Heart right ventricle (tissue), 16 donors: Measurements from ENCODE around the gene DDX51. TPM values are rescaled to one million over a fixed set of nuclear protein-coding genes. Genes with fewer than 3 reads are reported as not detected.

ENCODE experiments used
- ATAC-seq, 8 donors: fragments of 200-7000 bp; cut with Tn5 transposase; one replicate each; pipeline ENCODE4 v1.9.1; 2020; ENCODE audit warnings: mild to moderate bottlenecking in 8 of 8, moderate library complexity in 8 of 8, moderate number of reproducible peaks in 1 of 8
- DNase-seq, 2 donors: peaks; one replicate each; pipeline ENCODE4 v3.0.0-alpha.2; 2020
- H3K27ac ChIP-seq, 10 donors: fragments of 200-600 bp; sonication (generic) in 2 of 10; one replicate each; pipeline versions ENCODE4 v1.5.0 to v1.8.0; 2020 to 2022; ENCODE audit warnings: mild to moderate bottlenecking in 3 of 10
- H3K27me3 ChIP-seq, 7 donors: fragments of 200-600 bp; one replicate each; pipeline ENCODE4 v1.8.0; 2021 to 2022; ENCODE audit warnings: mild to moderate bottlenecking in 2 of 7
- H3K36me3 ChIP-seq, 9 donors: fragments of 200-600 bp; sonication (generic) in 1 of 9; one replicate each; pipeline versions ENCODE4 v1.5.0 to v1.8.0; 2020 to 2022; ENCODE audit warnings: mild to moderate bottlenecking in 2 of 9
- H3K4me1 ChIP-seq, 9 donors: fragments of 200-600 bp; sonication (generic) in 1 of 9; one replicate each; pipeline versions ENCODE4 v1.5.0 to v1.8.0; 2020 to 2022; ENCODE audit warnings: mild to moderate bottlenecking in 4 of 9
- H3K4me3 ChIP-seq, 10 donors: fragments of 200-600 bp; sonication (generic) in 2 of 10; one replicate each; pipeline versions ENCODE4 v1.5.0 to v1.8.0; 2020 to 2022; ENCODE audit warnings: mild to moderate bottlenecking in 7 of 10, moderate library complexity in 2 of 10
- H3K9me3 ChIP-seq, 11 donors: fragments of 200-600 bp in 10 of 11; sonication (generic) in 2 of 11; one replicate each; pipeline versions ENCODE4 v1.5.0 to v1.8.0; 2013 to 2022; ENCODE audit warnings: mild to moderate bottlenecking in 2 of 11, control low read depth in 1 of 11, moderate library complexity in 1 of 11
- CTCF ChIP-seq, 9 donors: fragments of 200-600 bp; sonication (generic) in 2 of 9; IDR thresholded peaks; one replicate each; pipeline versions ENCODE4 v1.5.0 to v1.8.0; 2021 to 2022; ENCODE audit warnings: antibody characterized with exemption in 9 of 9, mild to moderate bottlenecking in 5 of 9, moderate library complexity in 1 of 9
- WGBS, 2 donors: extraction: QIAGEN DNeasy Blood & Tissue Kit; methylation state at CpG; one replicate each; pipeline ENCODE4 v1.1.7; 2013; ENCODE audit warnings: inconsistent platforms in 1 of 2; 5-methylcytosine and 5-hydroxymethylcytosine counted together
- intact Hi-C, 10 donors: fragments of 100-400 bp; cut with DNase I; formaldehyde crosslinking; loops; one replicate each; pipeline versions ENCODE4 v1.11.1 to v1.14.2; 2022
- polyA plus RNA-seq, 2 donors: library from polyadenylated mRNA; stranded (reverse); fragments of 200-250 nt; gene quantifications; one replicate each; pipeline ENCODE4 v1.2.3, GENCODE V29; 2013
- total RNA-seq, 10 donors: library from RNA; stranded (reverse); fragmentation: NEBNext Ultra II Directional in 3 of 10; extraction: Animal tissue kit (Norgen Biotek cat#: 25700) in 3 of 10; gene quantifications; one replicate each; pipeline versions ENCODE4 v1.2.1 to v1.2.4, GENCODE V29; 2021 to 2023
- donor health status: Arrhythmogenic right ventricular cardiomyopathy.
- donor health status: ischemic (EF 13 %, LVEDD 7.1; RV severe dilation, severe dysfunction).
- donor health status: healthy with polysubstance abuse.
- donor health status: DM: no; HTN: yes; CAD: no.
- donor health status: DM: no; HTN: no; CAD: no.
- donor health status: ischemic (EF 25% LVEDD 6.9; RV normal size, moderate dysfunction).
- donor health status: ischemic (EF 25% LVEDD 5.7; RV mildly dilated, moderate dysfunction).
- donor health status: healthy.
- donor health status: DM: yes; HTN: yes; CAD: no.
- donor health status: Ischemic cardiomyopathy.
- donor health status: ischemic (EF 35%, LVEDD 5.7; RV mildly dilated, moderate dysfunction).
- donor health status: nonischemic (EF 11% LVEDD 7.7; RV severe dilation, severe dysfunction).
- donor health status: DM: yes; HTN: yes; CAD: no.
- donor health status: PGD.
- donor health status: ischemic (EF 29% LVEDD 5.4; RV normal size, mild dysfunction).
- donor health status: nonischemic (EF 23%, LVEDD 6.1; RV moderate dilation, normal function).

The DDX51 gene
- total and polyA plus RNA-seq, 12 donors, result 7.2 to 19.9 (median 8.8) TPM

- ATAC-seq (no peak), DNase-seq (no peak)
- Histone ChIP-seq H3K27ac (no peak overlapping the region), H3K4me3 (no peak overlapping the region), H3K27me3 (peaks cover 0 to 48% (median 19%) of the 10 kb centered on the region in 7 donors), H3K36me3 (no peaks in the 10 kb centered on the region), H3K9me3 (peaks cover 0 to 38% (median 0%) of the 10 kb centered on the region in 11 donors), H3K4me1 (peaks cover 0 to 15% (median 0%) of the 10 kb centered on the region in 9 donors)
- no peak for TF ChIP-seq CTCF (IDR thresholded peaks at IDR 0.05)
- WGBS, 2 donors, result 79 to 81% methylated on average over 10 of the region's 10 CpGs
- intact Hi-C loops, result no loop called here
Observed at GRCh38 chr12:132182711-132183365, 38.7 kb upstream of the DDX51 start.

- intact Hi-C loops, result no loop called here
- no peak for DNase-seq
- peaks cover 0 to 15% (median 0%) of the 10 kb centered on the region in 9 donors for H3K4me1 ChIP-seq
- no peaks in the 10 kb centered on the region for H3K36me3 ChIP-seq
- no peak overlapping the region for H3K27ac ChIP-seq
- 90 to 93% methylated on average over 21 of the region's 21 CpGs for WGBS, 2 donors
- H3K9me3 ChIP-seq, result peaks cover 0 to 33% (median 0%) of the 10 kb centered on the region in 11 donors
- no peak for ATAC-seq
- TF ChIP-seq CTCF (IDR thresholded peaks at IDR 0.05), result no peak
- H3K27me3 ChIP-seq, result peaks cover 0 to 51% (median 21%) of the 10 kb centered on the region in 7 donors
- H3K4me3 ChIP-seq, result no peak overlapping the region
Observed at GRCh38 chr12:132182206-132182710, 38.1 kb upstream of the DDX51 start.

- Histone ChIP-seq H3K27ac (no peak overlapping the region), H3K9me3 (peaks cover 0 to 29% (median 0%) of the 10 kb centered on the region in 11 donors), H3K27me3 (peaks cover 0 to 52% (median 27%) of the 10 kb centered on the region in 7 donors), H3K36me3 (no peaks in the 10 kb centered on the region), H3K4me1 (peaks cover 0 to 12% (median 0%) of the 10 kb centered on the region in 9 donors), H3K4me3 (no peak overlapping the region)
- no peak for TF ChIP-seq CTCF (IDR thresholded peaks at IDR 0.05)
- intact Hi-C loops, result no loop called here
- peak in 1 of 8 donors; percentile 40 for ATAC-seq
- DNase-seq, result peak in 1 of 2 donors; percentile 6
- 87% methylated on average over 32 to 33 of the region's 33 CpGs for WGBS, 2 donors
Observed at GRCh38 chr12:132181570-132182200, 37.6 kb upstream of the DDX51 start.

DNA sequence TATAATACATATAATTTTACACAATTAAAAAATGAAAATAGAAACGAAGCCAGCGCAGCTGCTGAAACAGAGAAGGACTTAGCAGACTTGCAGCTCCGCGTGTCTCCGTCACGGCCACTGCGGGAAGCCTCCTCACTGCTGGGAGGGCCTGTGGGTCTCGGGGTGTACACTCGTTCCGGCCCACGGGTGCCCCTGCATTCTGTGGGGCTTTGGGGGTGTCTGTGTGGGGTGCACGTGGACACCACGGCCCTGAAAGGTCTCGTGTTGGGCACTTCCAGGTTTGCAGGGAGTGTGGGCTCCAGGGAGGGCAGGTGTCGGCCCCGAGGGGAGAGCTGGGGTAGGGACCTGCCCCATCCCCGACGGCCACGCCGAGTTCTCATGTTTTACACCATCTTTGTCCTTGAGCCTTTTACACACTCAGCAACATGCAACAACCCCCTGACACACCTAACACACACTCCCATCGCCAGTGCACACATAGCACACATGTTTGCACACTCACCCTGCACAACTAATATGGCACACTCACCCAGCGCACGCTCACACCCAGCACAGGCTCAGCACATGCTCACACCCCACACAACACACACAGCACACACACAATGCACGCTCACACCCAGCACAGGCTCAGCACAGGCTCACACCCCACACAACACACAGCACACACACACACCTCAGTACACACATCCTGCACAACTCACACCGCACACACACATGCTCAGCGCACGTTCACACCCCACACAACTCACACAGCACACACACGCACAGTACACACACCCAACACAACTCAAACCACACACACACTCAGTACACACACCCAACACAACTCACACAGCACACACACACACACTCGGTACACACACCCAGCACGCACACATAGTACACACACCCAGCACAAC is 36.8 kb upstream of the DDX51 start:
- Histone ChIP-seq H3K4me3 (no peak overlapping the region), H3K9me3 (peaks cover 0 to 21% (median 0%) of the 10 kb centered on the region in 11 donors), H3K27me3 (peaks cover 0 to 50% (median 35%) of the 10 kb centered on the region in 7 donors), H3K4me1 (peaks cover 0 to 4% (median 0%) of the 10 kb centered on the region in 9 donors), H3K27ac (no peak overlapping the region), H3K36me3 (no peaks in the 10 kb centered on the region)
- ATAC-seq (peak in 1 of 8 donors; percentile 16), DNase-seq (no peak)
- WGBS, 2 donors, result 83 to 89% methylated on average over 30 of the region's 30 CpGs
- intact Hi-C loops, result no loop called here
- TF ChIP-seq CTCF (IDR thresholded peaks at IDR 0.05), result no peak
